Stimulated activated CD8-positive, alpha-beta memory T cell treated with anti-CD3 and anti-CD28 coated beads, Interleukin-7, amount 100 ng/mL, for 24 hours (primary cell): ENCODE measurements around the gene DMRTA1.
"Not testable (repeated sequence)": the region's sequence is repeated elsewhere in the genome, so short reads cannot be mapped to it uniquely, and the experiment has no call there.

ENCODE experiments used
- DNase-seq: peaks from one replicate; pipeline ENCODE4 v3.0.0-alpha.2; 2020; ENCODE audit warnings: low read depth

Gene DMRTA1

GRCh38 chr9:22446589-22446949, at the start of gene DMRTA1:
DMRTA1 (plus strand) TSS chr9:22446824; CDS start chr9:22447066, 242 bp downstream.
- DNase-seq: no peak

GRCh38 chr9:22401671-22402070, 45.0 kb upstream of the DMRTA1 start:
- no peak for DNase-seq

- no peak for DNase-seq
Observed at GRCh38 chr9:22405869-22406659, 40.6 kb upstream of the DMRTA1 start.

GRCh38 chr9:22413884-22414283, 32.7 kb upstream of the DMRTA1 start:
- no peak for DNase-seq

- DNase-seq: no peak
Observed at GRCh38 chr9:22415941-22416691, 30.5 kb upstream of the DMRTA1 start.

GRCh38 chr9:22416692-22417060, 29.9 kb upstream of the DMRTA1 start:
- DNase-seq: no peak

GRCh38 chr9:22423566-22423965, 23.1 kb upstream of the DMRTA1 start:
- DNase-seq: no peak

- no peak for DNase-seq
Observed at GRCh38 chr9:22424616-22425015, 22.0 kb upstream of the DMRTA1 start.

- no peak for DNase-seq
Observed at GRCh38 chr9:22425551-22425950, 21.1 kb upstream of the DMRTA1 start.

- no peak for DNase-seq
Observed at GRCh38 chr9:22427226-22427880, 19.3 kb upstream of the DMRTA1 start.

GRCh38 chr9:22433691-22434090, 12.9 kb upstream of the DMRTA1 start:
- no peak for DNase-seq

- not testable (repeated sequence) for DNase-seq
Observed at GRCh38 chr9:22435252-22435651, 11.4 kb upstream of the DMRTA1 start.

- DNase-seq: not testable (repeated sequence)
Observed at GRCh38 chr9:22437461-22438067, 9.1 kb upstream of the DMRTA1 start.

GRCh38 chr9:22440841-22441240, 5.8 kb upstream of the DMRTA1 start:
- DNase-seq: no peak

GRCh38 chr9:22446950-22447617, 460 bp downstream of the DMRTA1 start:
- DNase-seq: no peak

- DNase-seq: no peak
Observed at GRCh38 chr9:22447618-22448305, 1.1 kb downstream of the DMRTA1 start.

- DNase-seq: no peak
Observed at GRCh38 chr9:22449719-22450118, 3.1 kb downstream of the DMRTA1 start.

GRCh38 chr9:22452415-22453010, 5.9 kb downstream of the DMRTA1 start:
- DNase-seq: no peak

- DNase-seq: no peak
Observed at GRCh38 chr9:22454016-22454415, 7.4 kb downstream of the DMRTA1 start.

GRCh38 chr9:22455181-22455580, 8.6 kb downstream of the DMRTA1 start:
- no peak for DNase-seq

- DNase-seq: no peak
Observed at GRCh38 chr9:22457448-22457847, 10.8 kb downstream of the DMRTA1 start.
